Measurements from ENCODE around the gene TOM1L2.
A peak's percentile ranks its signal among the peaks of the same experiment; 100 is the strongest.

TOM1L2 gene

GRCh38 chr17:17972126-17972951 is at the start of gene TOM1L2, which contains the start of gene DRC3:
Gene TOM1L2 (minus strand): TSS chr17:17972400. CDS start chr17:17972313, 87 bp downstream.
Gene DRC3 (plus strand): TSS chr17:17972862. CDS start chr17:17977599, 4,737 bp downstream.
- H3K9ac ChIP-seq (ENCODE audit: low read length) = peak within 1 kb of the TSS; percentile 76
- H3K4me3 ChIP-seq (ENCODE audit: low read depth in 1 of 2, low read length in 2 of 2) = peak within 1 kb of the TSS; percentile 72 to 93
- H3K27ac ChIP-seq (ENCODE audit: low read depth, low read length) = peak within 1 kb of the TSS; percentile 71
- no peaks in the 10 kb centered on the region for H3K9me3 ChIP-seq (ENCODE audit: low read length)
- peaks cover 14% of the 10 kb centered on the region for H3K4me1 ChIP-seq (ENCODE audit: insufficient read depth, low read length)
- H3K36me3 ChIP-seq (ENCODE audit: insufficient read depth, low read length) = no peaks in the 10 kb centered on the region
- no peaks in the 10 kb centered on the region for H3K27me3 ChIP-seq (ENCODE audit: control insufficient read depth in 1 of 2, insufficient read depth in 2 of 2, low read length in 2 of 2)

- Histone ChIP-seq H3K9me3 (ENCODE audit: low read length) (no peaks in the 10 kb centered on the region), H3K27me3 (ENCODE audit: control insufficient read depth in 1 of 2, insufficient read depth in 2 of 2, low read length in 2 of 2) (no peaks in the 10 kb centered on the region), H3K36me3 (ENCODE audit: insufficient read depth, low read length) (peaks cover 21% of the 10 kb centered on the region), H3K9ac (ENCODE audit: low read length) (no peak overlapping the region), H3K4me1 (ENCODE audit: insufficient read depth, low read length) (no peaks in the 10 kb centered on the region), H3K27ac (ENCODE audit: low read depth, low read length) (no peak overlapping the region), H3K4me3 (ENCODE audit: low read depth in 1 of 2, low read length in 2 of 2) (no peak overlapping the region)
Measured at GRCh38 chr17:18021372-18021771, 49.2 kb upstream of the TOM1L2 start.

GRCh38 chr17:18020971-18021370 is 48.8 kb upstream of the TOM1L2 start:
- H3K4me3 ChIP-seq (ENCODE audit: low read depth in 1 of 2, low read length in 2 of 2) = no peak overlapping the region
- H3K9ac ChIP-seq (ENCODE audit: low read length) = no peak overlapping the region
- peaks cover 20% of the 10 kb centered on the region for H3K36me3 ChIP-seq (ENCODE audit: insufficient read depth, low read length)
- no peaks in the 10 kb centered on the region for H3K4me1 ChIP-seq (ENCODE audit: insufficient read depth, low read length)
- no peak overlapping the region for H3K27ac ChIP-seq (ENCODE audit: low read depth, low read length)
- no peaks in the 10 kb centered on the region for H3K9me3 ChIP-seq (ENCODE audit: low read length)
- no peaks in the 10 kb centered on the region for H3K27me3 ChIP-seq (ENCODE audit: control insufficient read depth in 1 of 2, insufficient read depth in 2 of 2, low read length in 2 of 2)

- Histone ChIP-seq H3K9me3 (ENCODE audit: low read length) (no peaks in the 10 kb centered on the region), H3K4me3 (ENCODE audit: low read depth in 1 of 2, low read length in 2 of 2) (no peak overlapping the region), H3K27me3 (ENCODE audit: control insufficient read depth in 1 of 2, insufficient read depth in 2 of 2, low read length in 2 of 2) (no peaks in the 10 kb centered on the region), H3K36me3 (ENCODE audit: insufficient read depth, low read length) (peaks cover 17% of the 10 kb centered on the region), H3K9ac (ENCODE audit: low read length) (no peak overlapping the region), H3K4me1 (ENCODE audit: insufficient read depth, low read length) (no peaks in the 10 kb centered on the region), H3K27ac (ENCODE audit: low read depth, low read length) (no peak overlapping the region)
Measured at GRCh38 chr17:18019838-18020154, 47.6 kb upstream of the TOM1L2 start.

- H3K27me3 ChIP-seq (ENCODE audit: control insufficient read depth in 1 of 2, insufficient read depth in 2 of 2, low read length in 2 of 2) = no peaks in the 10 kb centered on the region
- H3K4me1 ChIP-seq (ENCODE audit: insufficient read depth, low read length) = no peaks in the 10 kb centered on the region
- H3K4me3 ChIP-seq (ENCODE audit: low read depth in 1 of 2, low read length in 2 of 2) = no peak overlapping the region
- peaks cover 22% of the 10 kb centered on the region for H3K36me3 ChIP-seq (ENCODE audit: insufficient read depth, low read length)
- no peak overlapping the region for H3K9ac ChIP-seq (ENCODE audit: low read length)
- no peak overlapping the region for H3K27ac ChIP-seq (ENCODE audit: low read depth, low read length)
- no peaks in the 10 kb centered on the region for H3K9me3 ChIP-seq (ENCODE audit: low read length)
Measured at GRCh38 chr17:18018411-18018921, 46.3 kb upstream of the TOM1L2 start.

- Histone ChIP-seq H3K4me1 (ENCODE audit: insufficient read depth, low read length) (no peaks in the 10 kb centered on the region), H3K27ac (ENCODE audit: low read depth, low read length) (no peak overlapping the region), H3K36me3 (ENCODE audit: insufficient read depth, low read length) (peaks cover 22% of the 10 kb centered on the region), H3K9ac (ENCODE audit: low read length) (no peak overlapping the region), H3K4me3 (ENCODE audit: low read depth in 1 of 2, low read length in 2 of 2) (no peak overlapping the region), H3K9me3 (ENCODE audit: low read length) (no peaks in the 10 kb centered on the region), H3K27me3 (ENCODE audit: control insufficient read depth in 1 of 2, insufficient read depth in 2 of 2, low read length in 2 of 2) (no peaks in the 10 kb centered on the region)
Measured at GRCh38 chr17:18017958-18018357, 45.8 kb upstream of the TOM1L2 start.

GRCh38 chr17:18016426-18016825 is 44.2 kb upstream of the TOM1L2 start:
- H3K27me3 ChIP-seq (ENCODE audit: control insufficient read depth in 1 of 2, insufficient read depth in 2 of 2, low read length in 2 of 2) = no peaks in the 10 kb centered on the region
- no peak overlapping the region for H3K4me3 ChIP-seq (ENCODE audit: low read depth in 1 of 2, low read length in 2 of 2)
- H3K27ac ChIP-seq (ENCODE audit: low read depth, low read length) = no peak overlapping the region
- peaks cover 18% of the 10 kb centered on the region for H3K36me3 ChIP-seq (ENCODE audit: insufficient read depth, low read length)
- H3K4me1 ChIP-seq (ENCODE audit: insufficient read depth, low read length) = no peaks in the 10 kb centered on the region
- H3K9me3 ChIP-seq (ENCODE audit: low read length) = no peaks in the 10 kb centered on the region
- H3K9ac ChIP-seq (ENCODE audit: low read length) = no peak overlapping the region

- H3K27me3 ChIP-seq (ENCODE audit: control insufficient read depth in 1 of 2, insufficient read depth in 2 of 2, low read length in 2 of 2) = no peaks in the 10 kb centered on the region
- peaks cover 11% of the 10 kb centered on the region for H3K36me3 ChIP-seq (ENCODE audit: insufficient read depth, low read length)
- H3K9me3 ChIP-seq (ENCODE audit: low read length) = no peaks in the 10 kb centered on the region
- no peak overlapping the region for H3K27ac ChIP-seq (ENCODE audit: low read depth, low read length)
- no peaks in the 10 kb centered on the region for H3K4me1 ChIP-seq (ENCODE audit: insufficient read depth, low read length)
- H3K4me3 ChIP-seq (ENCODE audit: low read depth in 1 of 2, low read length in 2 of 2) = no peak overlapping the region
- no peak overlapping the region for H3K9ac ChIP-seq (ENCODE audit: low read length)
Measured at GRCh38 chr17:18015593-18015992, 43.4 kb upstream of the TOM1L2 start.

- H3K9me3 ChIP-seq (ENCODE audit: low read length) = no peaks in the 10 kb centered on the region
- no peak overlapping the region for H3K27ac ChIP-seq (ENCODE audit: low read depth, low read length)
- no peak overlapping the region for H3K9ac ChIP-seq (ENCODE audit: low read length)
- no peaks in the 10 kb centered on the region for H3K4me1 ChIP-seq (ENCODE audit: insufficient read depth, low read length)
- no peaks in the 10 kb centered on the region for H3K27me3 ChIP-seq (ENCODE audit: control insufficient read depth in 1 of 2, insufficient read depth in 2 of 2, low read length in 2 of 2)
- H3K4me3 ChIP-seq (ENCODE audit: low read depth in 1 of 2, low read length in 2 of 2) = no peak overlapping the region
- H3K36me3 ChIP-seq (ENCODE audit: insufficient read depth, low read length) = peaks cover 12% of the 10 kb centered on the region
Measured at GRCh38 chr17:18014006-18014405, 41.8 kb upstream of the TOM1L2 start.

GRCh38 chr17:18011286-18011685 is 39.1 kb upstream of the TOM1L2 start:
- no peak overlapping the region for H3K27ac ChIP-seq (ENCODE audit: low read depth, low read length)
- no peaks in the 10 kb centered on the region for H3K4me1 ChIP-seq (ENCODE audit: insufficient read depth, low read length)
- H3K9me3 ChIP-seq (ENCODE audit: low read length) = no peaks in the 10 kb centered on the region
- H3K9ac ChIP-seq (ENCODE audit: low read length) = no peak overlapping the region
- no peak overlapping the region for H3K4me3 ChIP-seq (ENCODE audit: low read depth in 1 of 2, low read length in 2 of 2)
- peaks cover 20% of the 10 kb centered on the region for H3K36me3 ChIP-seq (ENCODE audit: insufficient read depth, low read length)
- no peaks in the 10 kb centered on the region for H3K27me3 ChIP-seq (ENCODE audit: control insufficient read depth in 1 of 2, insufficient read depth in 2 of 2, low read length in 2 of 2)

GRCh38 chr17:18009609-18010420 is 37.6 kb upstream of the TOM1L2 start:
- H3K4me1 ChIP-seq (ENCODE audit: insufficient read depth, low read length) = no peaks in the 10 kb centered on the region
- no peak overlapping the region for H3K4me3 ChIP-seq (ENCODE audit: low read depth in 1 of 2, low read length in 2 of 2)
- H3K9ac ChIP-seq (ENCODE audit: low read length) = no peak overlapping the region
- no peak overlapping the region for H3K27ac ChIP-seq (ENCODE audit: low read depth, low read length)
- H3K9me3 ChIP-seq (ENCODE audit: low read length) = no peaks in the 10 kb centered on the region
- peaks cover 14% of the 10 kb centered on the region for H3K36me3 ChIP-seq (ENCODE audit: insufficient read depth, low read length)
- no peaks in the 10 kb centered on the region for H3K27me3 ChIP-seq (ENCODE audit: control insufficient read depth in 1 of 2, insufficient read depth in 2 of 2, low read length in 2 of 2)

Data from muscle layer of colon (tissue), 2 donors.